C4-2B (cell line): Measurements from ENCODE around the gene DDX50.

Source experiments
- ZFX ChIP-seq: fragments of 450-650 bp; IDR thresholded peaks from 2 replicates; pipeline ENCODE4 v1.6.1; 2017
- TF ChIP-seq, protein P1 (sequence below): fragments of 450-650 bp; conservative IDR thresholded peaks from 2 replicates; pipeline ENCODE4 v1.5.1; 2017; ENCODE audit warnings: mild to moderate bottlenecking

DNA sequence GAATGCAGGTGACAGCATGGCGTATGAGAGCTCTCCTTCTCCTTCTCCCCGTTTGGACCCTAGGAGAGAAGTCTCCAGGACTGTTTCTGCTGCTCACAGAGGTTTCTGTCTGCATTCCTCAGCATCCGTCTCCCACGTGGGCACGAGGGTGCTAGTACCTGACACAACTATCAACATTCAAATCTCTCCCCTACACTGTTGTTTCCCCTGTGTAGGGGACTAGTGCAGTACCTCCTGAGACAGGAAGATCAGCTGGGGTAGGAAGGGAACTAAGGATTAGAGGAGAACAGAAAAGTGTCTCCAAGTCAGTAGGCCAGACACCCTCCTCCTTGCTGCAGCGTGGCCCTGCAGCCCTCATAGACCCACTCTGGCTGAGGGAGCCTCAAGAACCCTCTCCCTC lies 44.8 kb upstream of the DDX50 start:
- TF ChIP-seq, protein P1, sequence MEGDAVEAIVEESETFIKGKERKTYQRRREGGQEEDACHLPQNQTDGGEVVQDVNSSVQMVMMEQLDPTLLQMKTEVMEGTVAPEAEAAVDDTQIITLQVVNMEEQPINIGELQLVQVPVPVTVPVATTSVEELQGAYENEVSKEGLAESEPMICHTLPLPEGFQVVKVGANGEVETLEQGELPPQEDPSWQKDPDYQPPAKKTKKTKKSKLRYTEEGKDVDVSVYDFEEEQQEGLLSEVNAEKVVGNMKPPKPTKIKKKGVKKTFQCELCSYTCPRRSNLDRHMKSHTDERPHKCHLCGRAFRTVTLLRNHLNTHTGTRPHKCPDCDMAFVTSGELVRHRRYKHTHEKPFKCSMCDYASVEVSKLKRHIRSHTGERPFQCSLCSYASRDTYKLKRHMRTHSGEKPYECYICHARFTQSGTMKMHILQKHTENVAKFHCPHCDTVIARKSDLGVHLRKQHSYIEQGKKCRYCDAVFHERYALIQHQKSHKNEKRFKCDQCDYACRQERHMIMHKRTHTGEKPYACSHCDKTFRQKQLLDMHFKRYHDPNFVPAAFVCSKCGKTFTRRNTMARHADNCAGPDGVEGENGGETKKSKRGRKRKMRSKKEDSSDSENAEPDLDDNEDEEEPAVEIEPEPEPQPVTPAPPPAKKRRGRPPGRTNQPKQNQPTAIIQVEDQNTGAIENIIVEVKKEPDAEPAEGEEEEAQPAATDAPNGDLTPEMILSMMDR, result no peak
- TF ChIP-seq ZFX, result no peak
